ENCODE measurements around the gene FN3K. TPM values are rescaled to one million over a fixed set of nuclear protein-coding genes. Genes with fewer than 3 reads are reported as not detected.

FN3K gene
- total and polyA plus RNA-seq, 2 of the 13 experiments (the other 11 are each of a cell fraction or from before 2014, with no cell fraction given) = 3.5 to 12.2 TPM

DNA sequence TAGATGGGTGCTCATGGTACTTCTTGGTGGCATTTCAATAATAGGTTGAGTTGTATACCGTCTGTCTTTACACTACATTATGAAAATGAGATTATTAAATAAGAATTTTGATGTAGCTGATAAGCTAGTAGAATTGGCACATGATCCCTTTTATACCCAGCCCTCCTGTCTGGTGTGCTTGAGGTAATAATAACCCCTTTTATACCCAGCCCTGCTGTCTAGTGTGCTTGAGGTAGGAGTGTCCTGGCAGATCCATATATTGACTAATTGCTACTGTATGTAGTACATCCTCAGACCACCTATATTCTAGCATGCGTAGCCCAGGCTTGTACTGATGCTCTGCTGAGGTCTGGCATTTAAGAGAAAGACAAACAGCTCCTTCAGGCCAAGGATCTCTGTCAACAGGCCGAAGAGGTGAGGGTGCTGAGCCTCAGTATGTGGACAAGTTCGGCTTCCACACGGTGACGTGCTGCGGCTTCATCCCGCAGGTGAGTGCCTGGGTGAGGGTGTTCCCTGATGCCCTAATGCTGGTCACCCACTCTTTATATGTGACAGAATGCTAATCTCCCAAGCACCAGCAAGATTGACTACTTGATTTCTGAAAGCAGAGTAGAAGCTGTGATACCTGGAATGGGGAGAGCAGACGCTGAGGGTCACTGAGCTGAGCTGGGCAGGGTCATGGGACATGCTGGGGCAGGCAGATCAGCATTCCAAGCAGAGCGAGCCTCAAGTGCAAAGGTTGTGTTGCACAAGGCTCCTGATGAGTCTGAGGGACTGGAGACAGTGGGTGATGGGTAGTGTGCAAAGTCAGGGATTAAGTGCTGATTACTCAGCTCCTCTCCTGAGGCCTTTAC, 5.7 kb downstream of the FN3K start (continued):
- TF ChIP-seq, protein P1, sequence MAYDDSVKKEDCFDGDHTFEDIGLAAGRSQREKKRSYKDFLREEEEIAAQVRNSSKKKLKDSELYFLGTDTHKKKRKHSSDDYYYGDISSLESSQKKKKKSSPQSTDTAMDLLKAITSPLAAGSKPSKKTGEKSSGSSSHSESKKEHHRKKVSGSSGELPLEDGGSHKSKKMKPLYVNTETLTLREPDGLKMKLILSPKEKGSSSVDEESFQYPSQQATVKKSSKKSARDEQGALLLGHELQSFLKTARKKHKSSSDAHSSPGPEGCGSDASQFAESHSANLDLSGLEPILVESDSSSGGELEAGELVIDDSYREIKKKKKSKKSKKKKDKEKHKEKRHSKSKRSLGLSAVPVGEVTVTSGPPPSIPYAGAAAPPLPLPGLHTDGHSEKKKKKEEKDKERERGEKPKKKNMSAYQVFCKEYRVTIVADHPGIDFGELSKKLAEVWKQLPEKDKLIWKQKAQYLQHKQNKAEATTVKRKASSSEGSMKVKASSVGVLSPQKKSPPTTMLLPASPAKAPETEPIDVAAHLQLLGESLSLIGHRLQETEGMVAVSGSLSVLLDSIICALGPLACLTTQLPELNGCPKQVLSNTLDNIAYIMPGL (CRISPR knock-in tag; IDR thresholded peaks at IDR 0.05; ENCODE audit: borderline replicate concordance in 1 of 2, low read depth in 1 of 2) = peak; percentile 58 to 70; a peak in 2 of 4 replicates
- TF ChIP-seq FOSL2 (CRISPR knock-in tag; IDR thresholded peaks at IDR 0.05) = peak; percentile 94
- TF ChIP-seq NBN (conservative IDR thresholded peaks at IDR 0.05) = no peak
- TF ChIP-seq GTF2F1 (IDR thresholded peaks at IDR 0.05; ENCODE audit: low read length) = 0 out of 2 replicates have a peak, but pooled peaks have one; percentile 15
- TF ChIP-seq, protein P2, sequence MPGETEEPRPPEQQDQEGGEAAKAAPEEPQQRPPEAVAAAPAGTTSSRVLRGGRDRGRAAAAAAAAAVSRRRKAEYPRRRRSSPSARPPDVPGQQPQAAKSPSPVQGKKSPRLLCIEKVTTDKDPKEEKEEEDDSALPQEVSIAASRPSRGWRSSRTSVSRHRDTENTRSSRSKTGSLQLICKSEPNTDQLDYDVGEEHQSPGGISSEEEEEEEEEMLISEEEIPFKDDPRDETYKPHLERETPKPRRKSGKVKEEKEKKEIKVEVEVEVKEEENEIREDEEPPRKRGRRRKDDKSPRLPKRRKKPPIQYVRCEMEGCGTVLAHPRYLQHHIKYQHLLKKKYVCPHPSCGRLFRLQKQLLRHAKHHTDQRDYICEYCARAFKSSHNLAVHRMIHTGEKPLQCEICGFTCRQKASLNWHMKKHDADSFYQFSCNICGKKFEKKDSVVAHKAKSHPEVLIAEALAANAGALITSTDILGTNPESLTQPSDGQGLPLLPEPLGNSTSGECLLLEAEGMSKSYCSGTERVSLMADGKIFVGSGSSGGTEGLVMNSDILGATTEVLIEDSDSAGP (CRISPR knock-in tag; IDR thresholded peaks at IDR 0.05; ENCODE audit: borderline replicate concordance) = peak; percentile 78
- no peak; the same call in 1 of the 2 replicates for TF ChIP-seq BRD4 (CRISPR knock-in tag; IDR thresholded peaks at IDR 0.05)
- TF ChIP-seq, protein P3, sequence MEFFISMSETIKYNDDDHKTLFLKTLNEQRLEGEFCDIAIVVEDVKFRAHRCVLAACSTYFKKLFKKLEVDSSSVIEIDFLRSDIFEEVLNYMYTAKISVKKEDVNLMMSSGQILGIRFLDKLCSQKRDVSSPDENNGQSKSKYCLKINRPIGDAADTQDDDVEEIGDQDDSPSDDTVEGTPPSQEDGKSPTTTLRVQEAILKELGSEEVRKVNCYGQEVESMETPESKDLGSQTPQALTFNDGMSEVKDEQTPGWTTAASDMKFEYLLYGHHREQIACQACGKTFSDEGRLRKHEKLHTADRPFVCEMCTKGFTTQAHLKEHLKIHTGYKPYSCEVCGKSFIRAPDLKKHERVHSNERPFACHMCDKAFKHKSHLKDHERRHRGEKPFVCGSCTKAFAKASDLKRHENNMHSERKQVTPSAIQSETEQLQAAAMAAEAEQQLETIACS (CRISPR knock-in tag; IDR thresholded peaks at IDR 0.05) = peak; percentile 67; the same call in 1 of the 2 replicates
- TF ChIP-seq THYN1 (CRISPR knock-in tag; IDR thresholded peaks at IDR 0.05; ENCODE audit: borderline replicate concordance, low read depth) = no peak
- TF ChIP-seq NFE2L1 (CRISPR knock-in tag; IDR thresholded peaks at IDR 0.05; ENCODE audit: borderline replicate concordance) = no peak
- TF ChIP-seq, protein P4, sequence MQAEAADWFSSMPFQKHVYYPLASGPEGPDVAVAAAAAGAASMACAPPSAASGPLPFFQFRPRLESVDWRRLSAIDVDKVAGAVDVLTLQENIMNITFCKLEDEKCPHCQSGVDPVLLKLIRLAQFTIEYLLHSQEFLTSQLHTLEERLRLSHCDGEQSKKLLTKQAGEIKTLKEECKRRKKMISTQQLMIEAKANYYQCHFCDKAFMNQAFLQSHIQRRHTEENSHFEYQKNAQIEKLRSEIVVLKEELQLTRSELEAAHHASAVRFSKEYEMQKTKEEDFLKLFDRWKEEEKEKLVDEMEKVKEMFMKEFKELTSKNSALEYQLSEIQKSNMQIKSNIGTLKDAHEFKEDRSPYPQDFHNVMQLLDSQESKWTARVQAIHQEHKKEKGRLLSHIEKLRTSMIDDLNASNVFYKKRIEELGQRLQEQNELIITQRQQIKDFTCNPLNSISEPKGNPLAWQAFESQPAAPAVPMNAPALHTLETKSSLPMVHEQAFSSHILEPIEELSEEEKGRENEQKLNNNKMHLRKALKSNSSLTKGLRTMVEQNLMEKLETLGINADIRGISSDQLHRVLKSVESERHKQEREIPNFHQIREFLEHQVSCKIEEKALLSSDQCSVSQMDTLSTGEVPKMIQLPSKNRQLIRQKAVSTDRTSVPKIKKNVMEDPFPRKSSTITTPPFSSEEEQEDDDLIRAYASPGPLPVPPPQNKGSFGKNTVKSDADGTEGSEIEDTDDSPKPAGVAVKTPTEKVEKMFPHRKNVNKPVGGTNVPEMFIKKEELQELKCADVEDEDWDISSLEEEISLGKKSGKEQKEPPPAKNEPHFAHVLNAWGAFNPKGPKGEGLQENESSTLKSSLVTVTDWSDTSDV (CRISPR knock-in tag; IDR thresholded peaks at IDR 0.05) = no peak
- TF ChIP-seq SYNCRIP (IDR thresholded peaks at IDR 0.05; ENCODE audit: insufficient read depth, low read depth, low read length) = no peak
- TF ChIP-seq POGZ (CRISPR knock-in tag; IDR thresholded peaks at IDR 0.05) = peak; percentile 82
- TF ChIP-seq, protein P5, sequence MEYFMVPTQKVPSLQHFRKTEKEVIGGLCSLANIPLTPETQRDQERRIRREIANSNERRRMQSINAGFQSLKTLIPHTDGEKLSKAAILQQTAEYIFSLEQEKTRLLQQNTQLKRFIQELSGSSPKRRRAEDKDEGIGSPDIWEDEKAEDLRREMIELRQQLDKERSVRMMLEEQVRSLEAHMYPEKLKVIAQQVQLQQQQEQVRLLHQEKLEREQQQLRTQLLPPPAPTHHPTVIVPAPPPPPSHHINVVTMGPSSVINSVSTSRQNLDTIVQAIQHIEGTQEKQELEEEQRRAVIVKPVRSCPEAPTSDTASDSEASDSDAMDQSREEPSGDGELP (IDR thresholded peaks at IDR 0.05; ENCODE audit: borderline replicate concordance, low read depth) = peak; percentile 63; the same call in 1 of the 2 replicates
- TF ChIP-seq ZNF335 (CRISPR knock-in tag; IDR thresholded peaks at IDR 0.05) = 0 out of 2 replicates have a peak, but pooled peaks have one; percentile 27
- TF ChIP-seq ISL2 (CRISPR knock-in tag; IDR thresholded peaks at IDR 0.05) = peak; percentile 80
- no peak; the same call in 1 of the 2 replicates for TF ChIP-seq ZNF598 (CRISPR knock-in tag; IDR thresholded peaks at IDR 0.05; ENCODE audit: borderline replicate concordance)
- TF ChIP-seq FOXO1 (CRISPR knock-in tag; IDR thresholded peaks at IDR 0.05) = peak; percentile 83
